Parathyroid adenoma (tissue), 2 donors: Measurements from ENCODE around the gene ANXA10.

Experiments
- H2AFZ ChIP-seq: fragments of 300-600 bp; sonication (generic); one replicate; pipeline ENCODE4 v1.7.0; 2017; ENCODE audit warnings: antibody characterized with exemption, mild to moderate bottlenecking
- H3K27ac ChIP-seq: fragments of 300-600 bp; sonication (generic); one replicate; pipeline ENCODE4 v1.7.0; 2017
- H3K27me3 ChIP-seq: fragments of 300-600 bp; sonication (generic); one replicate; pipeline ENCODE4 v1.7.0; 2017; ENCODE audit warnings: low read length; ENCODE audit not compliant: control insufficient read depth, insufficient read depth
- H3K36me3 ChIP-seq: fragments of 300-600 bp; sonication (generic); one replicate; pipeline ENCODE4 v1.7.0; 2017; ENCODE audit warnings: low read length; ENCODE audit not compliant: control insufficient read depth, insufficient read depth
- H3K4me1 ChIP-seq: fragments of 300-600 bp; sonication (generic); one replicate; pipeline ENCODE4 v1.7.0; 2017; ENCODE audit warnings: control low read depth
- H3K4me2 ChIP-seq: fragments of 300-600 bp; sonication (generic); one replicate; pipeline ENCODE4 v1.7.0; 2017; ENCODE audit warnings: low read length
- H3K4me3 ChIP-seq: fragments of 300-600 bp; sonication (generic); one replicate; pipeline ENCODE4 v1.7.0; 2017; ENCODE audit warnings: low read depth, low read length
- H3K79me2 ChIP-seq: fragments of 300-600 bp; sonication (generic); one replicate; pipeline ENCODE4 v1.7.0; 2017; ENCODE audit warnings: control low read depth
- H3K9ac ChIP-seq: fragments of 300-600 bp; sonication (generic); one replicate; pipeline ENCODE4 v1.7.0; 2017; ENCODE audit warnings: mild to moderate bottlenecking
- H3K9me3 ChIP-seq: fragments of 300-600 bp; sonication (generic); one replicate; pipeline ENCODE4 v1.7.0; 2017; ENCODE audit warnings: low read length; ENCODE audit not compliant: control insufficient read depth
- CTCF ChIP-seq: fragments of 300-600 bp; sonication (generic); IDR thresholded peaks from one replicate; pipeline ENCODE4 v1.7.0; 2017; ENCODE audit warnings: antibody characterized with exemption, mild to moderate bottlenecking
- donor health status: primary hyperparathyroidism.

The ANXA10 gene

GRCh38 chr4:168092176-168092712 is at the start of gene ANXA10:
Gene ANXA10 (plus strand): TSS chr4:168092537. CDS start chr4:168092701, 164 bp downstream.
- no peak within 1 kb of the TSS for H3K9ac ChIP-seq
- H2AFZ ChIP-seq, result no peak within 1 kb of the TSS
- H3K27ac ChIP-seq, result no peak within 1 kb of the TSS
- H3K4me3 ChIP-seq, result no peak within 1 kb of the TSS
- H3K79me2 ChIP-seq, result no peaks in the 10 kb centered on the region
- no peaks in the 10 kb centered on the region for H3K9me3 ChIP-seq
- no peaks in the 10 kb centered on the region for H3K36me3 ChIP-seq
- H3K4me1 ChIP-seq, result no peaks in the 10 kb centered on the region
- no peaks in the 10 kb centered on the region for H3K27me3 ChIP-seq
- no peak within 1 kb of the TSS for H3K4me2 ChIP-seq
- TF ChIP-seq CTCF, result no peak

- TF ChIP-seq CTCF, result no peak
- H3K9ac ChIP-seq, result no peak overlapping the region
- H3K27ac ChIP-seq, result no peak overlapping the region
- H3K4me1 ChIP-seq, result no peaks in the 10 kb centered on the region
- H3K4me2 ChIP-seq, result no peak overlapping the region
- no peak overlapping the region for H2AFZ ChIP-seq
- no peak overlapping the region for H3K4me3 ChIP-seq
- H3K27me3 ChIP-seq, result no peaks in the 10 kb centered on the region
- no peaks in the 10 kb centered on the region for H3K9me3 ChIP-seq
- no peaks in the 10 kb centered on the region for H3K36me3 ChIP-seq
- H3K79me2 ChIP-seq, result no peaks in the 10 kb centered on the region
Observed at GRCh38 chr4:168045354-168045753, 47.0 kb upstream of the ANXA10 start.

GRCh38 chr4:168050002-168050401 is 42.3 kb upstream of the ANXA10 start:
- no peaks in the 10 kb centered on the region for H3K27me3 ChIP-seq

GRCh38 chr4:168051526-168051925 is 40.8 kb upstream of the ANXA10 start:
- Histone ChIP-seq H3K4me3 (no peak overlapping the region), H3K79me2 (no peaks in the 10 kb centered on the region), H3K36me3 (no peaks in the 10 kb centered on the region), H3K4me2 (no peak overlapping the region), H3K9me3 (no peaks in the 10 kb centered on the region), H3K27me3 (no peaks in the 10 kb centered on the region), H3K4me1 (no peaks in the 10 kb centered on the region), H2AFZ (no peak overlapping the region), H3K9ac (no peak overlapping the region), H3K27ac (no peak overlapping the region)
- TF ChIP-seq CTCF, result no peak

More at GRCh38 chr4:168050002-168050401, 42.3 kb upstream of the ANXA10 start:
- no peaks in the 10 kb centered on the region for H3K9me3 ChIP-seq
- H3K4me2 ChIP-seq, result no peak overlapping the region
- H2AFZ ChIP-seq, result no peak overlapping the region
- no peak for TF ChIP-seq CTCF
- no peaks in the 10 kb centered on the region for H3K36me3 ChIP-seq
- H3K9ac ChIP-seq, result no peak overlapping the region
- no peak overlapping the region for H3K27ac ChIP-seq
- no peak overlapping the region for H3K4me3 ChIP-seq
- no peaks in the 10 kb centered on the region for H3K79me2 ChIP-seq
- no peaks in the 10 kb centered on the region for H3K4me1 ChIP-seq

- H3K36me3 ChIP-seq, result no peaks in the 10 kb centered on the region
- H3K9ac ChIP-seq, result no peak overlapping the region
- H3K9me3 ChIP-seq, result no peaks in the 10 kb centered on the region
- no peak overlapping the region for H2AFZ ChIP-seq
- no peak overlapping the region for H3K27ac ChIP-seq
- H3K4me1 ChIP-seq, result no peaks in the 10 kb centered on the region
- no peaks in the 10 kb centered on the region for H3K27me3 ChIP-seq
- no peak for TF ChIP-seq CTCF
- no peak overlapping the region for H3K4me2 ChIP-seq
- H3K4me3 ChIP-seq, result no peak overlapping the region
- H3K79me2 ChIP-seq, result no peaks in the 10 kb centered on the region
Observed at GRCh38 chr4:168057412-168057811, 34.9 kb upstream of the ANXA10 start.
